HepG2 (cell line): ENCODE data around the gene RPA4.

ENCODE experiments used
- FOXA1 ChIP-seq, 2 experiments: fragments of 450-650 bp in 1 of 2; sonication (generic) in 1 of 2; formaldehyde crosslinking in 1 of 2; IDR thresholded peaks; 2 replicates each; pipeline versions ENCODE4 v1.4.0 to v1.6.1; 2016 to 2020; ENCODE audit warnings: missing genetic modification reagents in 1 of 2
- HNRNPH1 ChIP-seq: fragments of 200-400 bp; formaldehyde crosslinking; optimal IDR thresholded peaks from 2 replicates; pipeline ENCODE3; 2017; ENCODE audit warnings: mild to moderate bottlenecking, low read depth, low read length
- MED8 ChIP-seq: sonication (generic); formaldehyde crosslinking; IDR thresholded peaks from 2 replicates; pipeline ENCODE4 v1.8.1; 2023; ENCODE audit warnings: mild to moderate bottlenecking, missing genetic modification reagents; ENCODE audit not compliant: insufficient replicate concordance
- NCOA5 ChIP-seq: sonication (generic); formaldehyde crosslinking; IDR thresholded peaks from 2 replicates; pipeline ENCODE4 v1.4.0; 2020; ENCODE audit warnings: missing genetic modification reagents
- SPEN ChIP-seq: sonication (generic); formaldehyde crosslinking; IDR thresholded peaks from 2 replicates; pipeline ENCODE4 v1.5.1; 2020; ENCODE audit warnings: low read depth, mild to moderate bottlenecking, missing genetic modification reagents
- STAG1 ChIP-seq: sonication (generic); formaldehyde crosslinking; IDR thresholded peaks from 2 replicates; pipeline ENCODE4 v1.4.0; 2020; ENCODE audit warnings: missing genetic modification reagents
- TCF7L2 ChIP-seq: IDR thresholded peaks from 2 replicates; pipeline ENCODE4 v1.6.1; 2011; ENCODE audit warnings: mild to moderate bottlenecking, low read depth, low read length, moderate library complexity
- ZNF326 ChIP-seq: sonication (generic); formaldehyde crosslinking; IDR thresholded peaks from 2 replicates; pipeline ENCODE4 v1.4.0; 2020; ENCODE audit warnings: missing genetic modification reagents, borderline replicate concordance
- ZNF343 ChIP-seq: sonication (generic); formaldehyde crosslinking; IDR thresholded peaks from 2 replicates; pipeline ENCODE4 v1.4.0; 2020; ENCODE audit warnings: mild to moderate bottlenecking, missing genetic modification reagents
- TF ChIP-seq, protein P1 (sequence below): sonication (generic); formaldehyde crosslinking; IDR thresholded peaks from 2 replicates; pipeline ENCODE4 v1.4.0; 2020; ENCODE audit warnings: missing genetic modification reagents
- TF ChIP-seq, protein P2 (sequence below): sonication (generic); formaldehyde crosslinking; conservative IDR thresholded peaks from 2 replicates; pipeline ENCODE4 v1.4.0; 2020; ENCODE audit warnings: missing genetic modification reagents
- TF ChIP-seq, protein P3 (sequence below): sonication (generic); formaldehyde crosslinking; IDR thresholded peaks from 2 replicates; pipeline ENCODE4 v1.5.0; 2020; ENCODE audit warnings: mild to moderate bottlenecking, missing genetic modification reagents, moderate library complexity
- TF ChIP-seq, protein P4 (sequence below), 2 experiments: sonication (generic) in 1 of 2; formaldehyde crosslinking in 1 of 2; IDR thresholded peaks; 2 replicates each; pipeline versions ENCODE4 v1.6.1 to v1.9.0; 2014 to 2022; ENCODE audit warnings: antibody characterized with exemption in 1 of 2, borderline replicate concordance in 1 of 2, inconsistent platforms in 1 of 2, low read depth in 1 of 2, missing genetic modification reagents in 1 of 2

DNA sequence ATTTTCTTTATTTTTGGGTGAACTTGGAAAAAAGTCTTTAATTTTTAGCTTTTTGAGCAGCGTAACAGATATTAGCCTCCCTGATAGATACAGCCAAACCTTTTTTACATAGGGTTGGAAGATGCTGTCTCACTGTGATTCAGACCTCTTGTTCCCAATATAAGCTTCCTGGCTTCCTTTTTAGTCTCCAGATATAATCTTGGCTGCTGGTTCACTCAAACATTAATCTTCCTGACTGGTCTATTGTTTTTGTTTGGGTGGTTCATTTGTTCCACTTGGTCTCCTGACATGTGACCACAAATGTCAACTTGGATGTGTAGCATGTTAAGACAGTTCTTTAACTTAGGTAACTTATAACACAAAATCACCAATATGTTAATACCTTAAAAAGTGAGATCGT is 23.0 kb downstream of the RPA4 start:
- TF ChIP-seq HNRNPH1 (no peak), ZNF326 (CRISPR knock-in tag) (no peak), FOXA1 (IDR thresholded peaks at IDR 0.05) (no peak), FOXA1 (CRISPR knock-in tag; IDR thresholded peaks at IDR 0.05) (no peak), NCOA5 (no peak), MED8 (CRISPR knock-in tag) (no peak), ZNF343 (no peak), TCF7L2 (no peak), SPEN (CRISPR knock-in tag) (no peak), STAG1 (CRISPR knock-in tag) (no peak)
- TF ChIP-seq, protein P1, sequence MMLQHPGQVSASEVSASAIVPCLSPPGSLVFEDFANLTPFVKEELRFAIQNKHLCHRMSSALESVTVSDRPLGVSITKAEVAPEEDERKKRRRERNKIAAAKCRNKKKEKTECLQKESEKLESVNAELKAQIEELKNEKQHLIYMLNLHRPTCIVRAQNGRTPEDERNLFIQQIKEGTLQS (CRISPR knock-in tag), result no peak
- TF ChIP-seq, protein P2, sequence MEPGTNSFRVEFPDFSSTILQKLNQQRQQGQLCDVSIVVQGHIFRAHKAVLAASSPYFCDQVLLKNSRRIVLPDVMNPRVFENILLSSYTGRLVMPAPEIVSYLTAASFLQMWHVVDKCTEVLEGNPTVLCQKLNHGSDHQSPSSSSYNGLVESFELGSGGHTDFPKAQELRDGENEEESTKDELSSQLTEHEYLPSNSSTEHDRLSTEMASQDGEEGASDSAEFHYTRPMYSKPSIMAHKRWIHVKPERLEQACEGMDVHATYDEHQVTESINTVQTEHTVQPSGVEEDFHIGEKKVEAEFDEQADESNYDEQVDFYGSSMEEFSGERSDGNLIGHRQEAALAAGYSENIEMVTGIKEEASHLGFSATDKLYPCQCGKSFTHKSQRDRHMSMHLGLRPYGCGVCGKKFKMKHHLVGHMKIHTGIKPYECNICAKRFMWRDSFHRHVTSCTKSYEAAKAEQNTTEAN (CRISPR knock-in tag), result no peak
- TF ChIP-seq, protein P3, sequence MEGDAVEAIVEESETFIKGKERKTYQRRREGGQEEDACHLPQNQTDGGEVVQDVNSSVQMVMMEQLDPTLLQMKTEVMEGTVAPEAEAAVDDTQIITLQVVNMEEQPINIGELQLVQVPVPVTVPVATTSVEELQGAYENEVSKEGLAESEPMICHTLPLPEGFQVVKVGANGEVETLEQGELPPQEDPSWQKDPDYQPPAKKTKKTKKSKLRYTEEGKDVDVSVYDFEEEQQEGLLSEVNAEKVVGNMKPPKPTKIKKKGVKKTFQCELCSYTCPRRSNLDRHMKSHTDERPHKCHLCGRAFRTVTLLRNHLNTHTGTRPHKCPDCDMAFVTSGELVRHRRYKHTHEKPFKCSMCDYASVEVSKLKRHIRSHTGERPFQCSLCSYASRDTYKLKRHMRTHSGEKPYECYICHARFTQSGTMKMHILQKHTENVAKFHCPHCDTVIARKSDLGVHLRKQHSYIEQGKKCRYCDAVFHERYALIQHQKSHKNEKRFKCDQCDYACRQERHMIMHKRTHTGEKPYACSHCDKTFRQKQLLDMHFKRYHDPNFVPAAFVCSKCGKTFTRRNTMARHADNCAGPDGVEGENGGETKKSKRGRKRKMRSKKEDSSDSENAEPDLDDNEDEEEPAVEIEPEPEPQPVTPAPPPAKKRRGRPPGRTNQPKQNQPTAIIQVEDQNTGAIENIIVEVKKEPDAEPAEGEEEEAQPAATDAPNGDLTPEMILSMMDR (CRISPR knock-in tag), result no peak
- TF ChIP-seq, protein P4, sequence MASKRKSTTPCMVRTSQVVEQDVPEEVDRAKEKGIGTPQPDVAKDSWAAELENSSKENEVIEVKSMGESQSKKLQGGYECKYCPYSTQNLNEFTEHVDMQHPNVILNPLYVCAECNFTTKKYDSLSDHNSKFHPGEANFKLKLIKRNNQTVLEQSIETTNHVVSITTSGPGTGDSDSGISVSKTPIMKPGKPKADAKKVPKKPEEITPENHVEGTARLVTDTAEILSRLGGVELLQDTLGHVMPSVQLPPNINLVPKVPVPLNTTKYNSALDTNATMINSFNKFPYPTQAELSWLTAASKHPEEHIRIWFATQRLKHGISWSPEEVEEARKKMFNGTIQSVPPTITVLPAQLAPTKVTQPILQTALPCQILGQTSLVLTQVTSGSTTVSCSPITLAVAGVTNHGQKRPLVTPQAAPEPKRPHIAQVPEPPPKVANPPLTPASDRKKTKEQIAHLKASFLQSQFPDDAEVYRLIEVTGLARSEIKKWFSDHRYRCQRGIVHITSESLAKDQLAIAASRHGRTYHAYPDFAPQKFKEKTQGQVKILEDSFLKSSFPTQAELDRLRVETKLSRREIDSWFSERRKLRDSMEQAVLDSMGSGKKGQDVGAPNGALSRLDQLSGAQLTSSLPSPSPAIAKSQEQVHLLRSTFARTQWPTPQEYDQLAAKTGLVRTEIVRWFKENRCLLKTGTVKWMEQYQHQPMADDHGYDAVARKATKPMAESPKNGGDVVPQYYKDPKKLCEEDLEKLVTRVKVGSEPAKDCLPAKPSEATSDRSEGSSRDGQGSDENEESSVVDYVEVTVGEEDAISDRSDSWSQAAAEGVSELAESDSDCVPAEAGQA (IDR thresholded peaks at IDR 0.05; ENCODE audit: low read depth), result no peak
- TF ChIP-seq, protein P4 (CRISPR knock-in tag; IDR thresholded peaks at IDR 0.05; ENCODE audit: borderline replicate concordance), result no peak
